AG04450 (cell line): Measurements from ENCODE around the gene PPP2R2B. TPM values are rescaled to one million over a fixed set of nuclear protein-coding genes. Genes with fewer than 3 reads are reported as not detected.

ENCODE experiments used
- CTCF ChIA-PET: fragments of 300-600, 350-600 bp; formaldehyde crosslinking; extraction: SDS; loops from one replicate; lab custom pipeline; 2022; ENCODE audit warnings: antibody characterized with exemption, inconsistent platforms; lab: Charles Lee
- POLR2A ChIA-PET: fragments of 350-600 bp; formaldehyde crosslinking; extraction: SDS; loops from one replicate; lab custom pipeline; 2021; ENCODE audit warnings: antibody characterized with exemption, inconsistent platforms; lab: Yijun Ruan, JAX
- DNase-seq: peaks from one replicate; pipeline ENCODE4 v3.0.0-alpha.2; 2011; ENCODE audit warnings: low read depth, low spot score
- H3K27ac ChIP-seq: one replicate; pipeline ENCODE4 v1.5.1; 2012; ENCODE audit warnings: low read depth, low read length, control low read depth
- H3K27me3 ChIP-seq: one replicate; pipeline ENCODE4 v1.6.0; 2012; ENCODE audit warnings: low read length; ENCODE audit not compliant: control insufficient read depth, insufficient read depth
- H3K4me3 ChIP-seq: 2 replicates; pipeline ENCODE4 v1.5.1; 2011; ENCODE audit warnings: mild to moderate bottlenecking, low read depth, low read length, control low read depth
- H3K9me3 ChIP-seq: 2 replicates; pipeline ENCODE4 v1.5.1; 2012; ENCODE audit warnings: low read length; ENCODE audit not compliant: control insufficient read depth, insufficient read depth
- CTCF ChIP-seq: IDR thresholded peaks from 2 replicates; pipeline ENCODE4 v1.5.1; 2011; ENCODE audit warnings: low read depth, low read length, control low read depth, inconsistent platforms
- polyA plus RNA-seq: library from polyadenylated mRNA; depleted of rRNA; stranded (reverse); fragments of >200 nt; gene quantifications from 2 replicates; pipeline ENCODE4 v1.2.3, GENCODE V29; 2011

The PPP2R2B gene
- polyA plus RNA-seq, 1 experiment: not detected

GRCh38 chr5:146656703-146657102 is 221.9 kb downstream of the PPP2R2B start:
- Histone ChIP-seq H3K27ac (no peak overlapping the region), H3K4me3 (no peak overlapping the region), H3K27me3 (no peaks in the 10 kb centered on the region), H3K9me3 (peaks cover 3% of the 10 kb centered on the region; the same call in 1 of the 2 replicates)
- ChIA-PET CTCF (no interaction called here), POLR2A (no interaction called here)
- DNase-seq: no peak
- TF ChIP-seq CTCF: no peak

- ChIA-PET POLR2A (no interaction called here), CTCF (interaction anchor here (0.6 kb wide), 1 partner anchor 46 kb away, joined by 5 read pairs; no protein-coding TSS in a partner anchor)
- Histone ChIP-seq H3K27me3 (no peaks in the 10 kb centered on the region), H3K4me3 (no peak overlapping the region), H3K27ac (no peak overlapping the region), H3K9me3 (peaks cover 3% of the 10 kb centered on the region; the same call in 1 of the 2 replicates)
- no peak for DNase-seq
- TF ChIP-seq CTCF: no peak
Observed at GRCh38 chr5:146653560-146653959, 225.0 kb downstream of the PPP2R2B start.

- peaks cover 3% of the 10 kb centered on the region; the same call in 1 of the 2 replicates for H3K9me3 ChIP-seq
- H3K27me3 ChIP-seq: no peaks in the 10 kb centered on the region
- no peak for TF ChIP-seq CTCF
- no peak for DNase-seq
- ChIA-PET POLR2A (no interaction called here), CTCF (no interaction called here)
- no peak overlapping the region for H3K4me3 ChIP-seq
- no peak overlapping the region for H3K27ac ChIP-seq
Observed at GRCh38 chr5:146652547-146652946, 226.0 kb downstream of the PPP2R2B start.

GRCh38 chr5:146647656-146648199 is 230.8 kb downstream of the PPP2R2B start:
- Histone ChIP-seq H3K27ac (no peak overlapping the region), H3K4me3 (no peak overlapping the region), H3K27me3 (no peaks in the 10 kb centered on the region), H3K9me3 (no peaks in the 10 kb centered on the region)
- no peak for TF ChIP-seq CTCF
- DNase-seq: no peak
- ChIA-PET CTCF (no interaction called here), POLR2A (no interaction called here)

- Histone ChIP-seq H3K27ac (no peak overlapping the region), H3K4me3 (no peak overlapping the region), H3K9me3 (peaks cover 3% of the 10 kb centered on the region), H3K27me3 (no peaks in the 10 kb centered on the region)
- TF ChIP-seq CTCF: no peak
- ChIA-PET CTCF (no interaction called here), POLR2A (no interaction called here)
- DNase-seq: no peak
Observed at GRCh38 chr5:146646441-146646840, 232.1 kb downstream of the PPP2R2B start.
